AG04449 (cell line): ENCODE results near the gene MAN1C1.

ENCODE experiments used
- CTCF ChIA-PET: fragments of 350-600 bp; formaldehyde crosslinking; extraction: SDS; loops from one replicate; lab custom pipeline; 2021; ENCODE audit warnings: antibody characterized with exemption; lab: Yijun Ruan, JAX
- POLR2A ChIA-PET: fragments of 400-600, 350-600 bp; formaldehyde crosslinking; extraction: SDS; loops from one replicate; lab custom pipeline; 2020; ENCODE audit warnings: antibody characterized with exemption, inconsistent platforms; lab: Yijun Ruan, JAX
- DNase-seq: peaks from one replicate; pipeline ENCODE4 v3.0.0-alpha.2; 2010; ENCODE audit warnings: low read depth, low spot score
- H3K4me3 ChIP-seq: 2 replicates; pipeline ENCODE4 v1.5.1; 2011; ENCODE audit warnings: low read depth, mild to moderate bottlenecking, control low read depth, low read length
- TF ChIP-seq, protein P1 (sequence below): IDR thresholded peaks from one replicate; pipeline ENCODE4 v1.5.1; 2011; ENCODE audit warnings: mild to moderate bottlenecking, moderate library complexity, low read length, control low read depth, inconsistent platforms; ENCODE audit not compliant: insufficient read depth; ENCODE audit errors: missing control alignments

MAN1C1 gene

DNA sequence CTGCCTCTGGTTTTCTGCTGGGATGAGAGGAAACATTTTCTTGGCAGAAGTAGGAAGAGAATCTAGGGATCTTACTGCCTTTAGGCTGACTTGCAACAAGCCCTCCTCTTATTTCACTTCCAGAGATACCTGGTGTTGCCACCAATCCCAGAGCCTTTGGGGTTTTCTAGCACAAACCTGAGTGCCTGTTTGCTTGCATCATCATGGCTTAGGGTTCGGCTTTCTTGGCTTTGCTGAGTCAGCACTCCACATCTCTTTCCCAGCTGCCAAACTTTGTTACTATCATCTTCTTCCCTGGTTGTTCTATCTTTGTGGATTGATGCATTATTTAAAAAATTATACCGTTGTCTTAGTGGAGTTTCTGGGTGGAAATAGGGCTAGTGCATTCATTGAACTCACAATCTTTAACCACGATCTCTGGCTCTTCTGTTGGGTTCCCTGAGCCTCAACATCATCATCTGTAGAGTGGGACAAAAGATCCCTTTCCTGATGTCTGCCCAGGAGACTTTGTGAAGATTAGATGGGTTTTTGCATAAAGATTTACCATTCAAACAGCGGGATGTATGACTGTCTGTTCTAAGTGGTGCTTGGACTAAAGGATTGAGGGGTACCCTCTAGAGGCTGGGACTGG, 106.8 kb downstream of the MAN1C1 start:
- POLR2A ChIA-PET = interaction anchor here (0.7 kb wide), 1 partner anchor 16 kb away, joined by 3 read pairs; no protein-coding TSS in a partner anchor
- TF ChIP-seq, protein P1, sequence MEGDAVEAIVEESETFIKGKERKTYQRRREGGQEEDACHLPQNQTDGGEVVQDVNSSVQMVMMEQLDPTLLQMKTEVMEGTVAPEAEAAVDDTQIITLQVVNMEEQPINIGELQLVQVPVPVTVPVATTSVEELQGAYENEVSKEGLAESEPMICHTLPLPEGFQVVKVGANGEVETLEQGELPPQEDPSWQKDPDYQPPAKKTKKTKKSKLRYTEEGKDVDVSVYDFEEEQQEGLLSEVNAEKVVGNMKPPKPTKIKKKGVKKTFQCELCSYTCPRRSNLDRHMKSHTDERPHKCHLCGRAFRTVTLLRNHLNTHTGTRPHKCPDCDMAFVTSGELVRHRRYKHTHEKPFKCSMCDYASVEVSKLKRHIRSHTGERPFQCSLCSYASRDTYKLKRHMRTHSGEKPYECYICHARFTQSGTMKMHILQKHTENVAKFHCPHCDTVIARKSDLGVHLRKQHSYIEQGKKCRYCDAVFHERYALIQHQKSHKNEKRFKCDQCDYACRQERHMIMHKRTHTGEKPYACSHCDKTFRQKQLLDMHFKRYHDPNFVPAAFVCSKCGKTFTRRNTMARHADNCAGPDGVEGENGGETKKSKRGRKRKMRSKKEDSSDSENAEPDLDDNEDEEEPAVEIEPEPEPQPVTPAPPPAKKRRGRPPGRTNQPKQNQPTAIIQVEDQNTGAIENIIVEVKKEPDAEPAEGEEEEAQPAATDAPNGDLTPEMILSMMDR = no peak
- H3K4me3 ChIP-seq = no peak overlapping the region
- CTCF ChIA-PET = no interaction called here
- DNase-seq = no peak

DNA sequence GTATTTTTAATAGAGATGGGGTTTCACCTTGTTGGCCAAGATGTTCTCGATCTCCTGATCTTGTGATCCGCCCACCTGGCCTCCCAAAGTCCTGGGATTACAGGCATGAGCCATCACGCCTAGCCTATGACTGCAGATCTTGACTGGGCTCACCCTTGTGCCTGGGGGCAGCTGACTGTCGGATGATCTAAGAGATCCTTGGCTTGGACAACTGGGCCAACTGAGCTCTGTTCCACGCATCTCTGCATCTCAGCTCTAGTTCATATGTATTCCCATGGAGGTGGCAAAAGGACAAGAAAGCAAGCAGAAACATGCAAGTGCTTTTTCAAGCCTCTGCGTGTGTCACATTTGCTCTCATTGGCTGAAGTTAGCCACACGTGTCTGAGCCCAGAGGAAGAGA, 107.6 kb downstream of the MAN1C1 start:
- TF ChIP-seq, protein P1 = no peak
- CTCF ChIA-PET = no interaction called here
- H3K4me3 ChIP-seq = no peak overlapping the region
- POLR2A ChIA-PET = no interaction called here
- no peak for DNase-seq

DNA sequence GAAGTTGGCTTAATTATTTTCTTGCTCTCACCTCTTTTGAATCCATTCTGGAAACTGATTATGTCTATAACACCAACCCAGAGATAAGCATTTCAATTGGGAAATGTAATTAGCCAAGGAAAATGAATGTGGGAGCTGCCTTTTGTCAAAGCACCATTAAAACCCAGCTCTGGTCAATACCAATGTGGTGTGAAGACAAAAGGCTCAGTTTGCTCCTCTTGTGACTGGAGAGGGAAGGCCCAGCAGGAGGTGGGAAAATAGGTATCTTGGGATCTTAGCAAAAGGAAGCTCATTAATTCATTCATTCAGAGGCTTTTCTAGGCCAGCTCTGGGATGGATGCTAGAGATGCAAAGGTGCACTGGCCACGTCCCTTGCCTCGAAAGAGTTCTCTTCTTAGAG, 108.4 kb downstream of the MAN1C1 start:
- DNase-seq = no peak
- H3K4me3 ChIP-seq = no peak overlapping the region
- ChIA-PET CTCF (interaction anchor here (1.0 to 1.1 kb wide), 2 partner anchors 73 to 108 kb away, joined by 3 read pairs; partner anchors contain the start of gene MAN1C1), POLR2A (no interaction called here)
- TF ChIP-seq, protein P1 = no peak

DNA sequence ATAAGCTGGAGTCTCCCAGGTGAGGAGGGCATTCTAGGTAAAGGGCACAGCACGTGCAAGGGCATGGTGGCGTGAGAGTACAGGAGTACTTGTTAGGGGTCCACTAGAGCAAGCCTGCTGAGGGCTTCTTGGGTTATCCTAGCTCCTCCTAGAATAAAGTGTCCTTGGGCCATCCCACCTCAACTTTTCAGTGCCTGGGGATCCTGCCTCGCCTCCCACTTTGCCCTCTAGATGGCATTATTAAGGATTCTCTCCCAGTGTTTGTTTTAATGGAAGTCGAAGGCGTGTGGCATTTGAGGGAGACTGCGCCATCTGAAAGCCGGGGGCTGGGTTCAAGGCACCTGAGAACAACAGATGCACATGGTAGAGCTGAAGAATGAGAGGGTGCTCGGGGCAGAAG, 108.9 kb downstream of the MAN1C1 start:
- POLR2A ChIA-PET = no interaction called here
- CTCF ChIA-PET = interaction anchor here (1.0 to 1.5 kb wide), 4 partner anchors 11 to 108 kb away, joined by 3 to 5 read pairs (median 3); partner anchors contain the start of gene MAN1C1
- H3K4me3 ChIP-seq = no peak overlapping the region
- no peak for DNase-seq
- TF ChIP-seq, protein P1 = no peak

DNA sequence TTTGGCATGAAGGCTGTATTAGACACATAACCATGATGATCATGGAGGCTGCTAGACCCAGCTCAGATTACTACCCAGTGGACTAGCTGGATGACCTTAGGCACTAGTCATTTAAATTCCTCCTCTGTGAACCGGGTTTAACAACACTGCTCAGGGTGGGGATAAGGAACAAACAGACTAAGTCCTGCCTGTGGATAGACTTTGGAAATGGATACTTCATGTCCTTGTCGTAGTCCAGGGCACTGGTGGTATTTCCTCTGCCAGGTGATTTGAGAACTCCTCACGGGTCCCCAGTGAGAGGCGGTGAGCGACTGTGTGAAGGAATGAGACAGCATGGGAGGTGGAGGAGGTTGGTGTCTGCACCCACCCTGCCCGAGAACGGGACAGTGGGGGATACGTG, 110.5 kb downstream of the MAN1C1 start:
- CTCF ChIA-PET = interaction anchor here (1.0 kb wide), 1 partner anchor 12 kb away, joined by 3 read pairs; no protein-coding TSS in a partner anchor
- TF ChIP-seq, protein P1 = no peak
- no peak overlapping the region for H3K4me3 ChIP-seq
- POLR2A ChIA-PET = no interaction called here
- no peak for DNase-seq

DNA sequence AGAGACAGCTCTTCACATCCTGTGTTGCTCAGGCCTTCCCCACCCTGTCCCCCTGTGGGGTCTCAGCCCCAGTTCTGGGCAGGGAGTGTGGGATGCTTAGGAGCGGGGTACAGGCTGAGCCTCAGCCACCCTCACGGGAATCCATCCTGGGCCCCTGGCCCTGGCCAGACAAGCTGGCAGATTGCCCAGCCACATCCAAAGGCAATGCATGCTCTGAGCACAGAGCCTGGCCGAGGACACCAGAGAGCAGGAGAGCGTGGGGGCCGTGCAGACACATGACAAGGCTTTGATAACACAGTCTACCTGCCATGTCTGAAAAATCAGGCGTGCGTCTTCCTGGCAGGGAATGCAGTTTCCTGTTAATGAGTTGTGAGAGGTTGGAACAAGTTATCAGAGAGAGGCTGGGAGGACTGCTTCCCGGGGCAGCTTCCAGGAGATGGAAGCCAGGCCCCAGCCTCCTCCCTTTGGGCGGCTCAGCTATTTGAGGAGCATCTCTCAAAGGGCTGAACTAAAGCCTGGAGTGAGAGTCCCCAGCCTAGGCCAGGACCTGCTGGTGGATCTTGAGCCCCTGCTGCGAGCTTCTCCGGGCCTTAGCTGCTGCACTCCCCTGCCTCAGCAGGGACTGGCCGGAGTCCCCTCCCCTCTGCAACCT, 111.2 kb downstream of the MAN1C1 start:
- ChIA-PET CTCF (interaction anchor here (1.0 to 1.7 kb wide), 2 partner anchors 13 to 117 kb away, joined by 3 to 5 read pairs; no protein-coding TSS in a partner anchor), POLR2A (no interaction called here)
- TF ChIP-seq, protein P1 = no peak
- DNase-seq = no peak
- no peak overlapping the region for H3K4me3 ChIP-seq
